HepG2 (cell line): Measurements from ENCODE around the gene HPCAL1. TPM values are rescaled to one million over a fixed set of nuclear protein-coding genes. Genes with fewer than 3 reads are reported as not detected.

Source experiments
- ATF5 ChIP-seq: sonication (generic); formaldehyde crosslinking; IDR thresholded peaks from 2 replicates; pipeline ENCODE4 v1.4.0; 2020; ENCODE audit warnings: mild to moderate bottlenecking, low read depth, missing genetic modification reagents
- DNMT3B ChIP-seq: conservative IDR thresholded peaks from 2 replicates; pipeline ENCODE4 v1.6.1; 2016; ENCODE audit warnings: missing biosample characterization, control low read depth
- EED ChIP-seq: sonication (generic); formaldehyde crosslinking; IDR thresholded peaks from 2 replicates; pipeline ENCODE4 v1.5.0; 2020; ENCODE audit warnings: mild to moderate bottlenecking, missing genetic modification reagents
- GFI1 ChIP-seq: sonication (generic); formaldehyde crosslinking; IDR thresholded peaks from 2 replicates; pipeline ENCODE4 v1.5.0; 2020; ENCODE audit warnings: missing genetic modification reagents, mild to moderate bottlenecking, borderline replicate concordance
- HES4 ChIP-seq: sonication (generic); formaldehyde crosslinking; IDR thresholded peaks from 2 replicates; pipeline ENCODE4 v1.9.0; 2021; ENCODE audit warnings: mild to moderate bottlenecking, missing genetic modification reagents, borderline replicate concordance
- HMG20B ChIP-seq: conservative IDR thresholded peaks from 2 replicates; pipeline ENCODE4 v1.6.1; 2016; ENCODE audit warnings: missing genetic modification reagents, missing compliant biosample characterization
- HNRNPH1 ChIP-seq: fragments of 200-400 bp; formaldehyde crosslinking; optimal IDR thresholded peaks from 2 replicates; pipeline ENCODE3; 2017; ENCODE audit warnings: mild to moderate bottlenecking, low read depth, low read length
- HOXA9 ChIP-seq: sonication (generic); formaldehyde crosslinking; IDR thresholded peaks from 2 replicates; pipeline ENCODE4 v1.8.1; 2022; ENCODE audit warnings: missing genetic modification reagents, mild to moderate bottlenecking, moderate library complexity, borderline replicate concordance
- KAT7 ChIP-seq: IDR thresholded peaks from 2 replicates; pipeline ENCODE4 v1.6.1; 2018; ENCODE audit warnings: borderline replicate concordance, missing compliant biosample characterization
- MED1 ChIP-seq: sonication (generic); formaldehyde crosslinking; IDR thresholded peaks from 2 replicates; pipeline ENCODE4 v1.4.0; 2020; ENCODE audit warnings: missing genetic modification reagents
- NFAT5 ChIP-seq: sonication (generic); formaldehyde crosslinking; IDR thresholded peaks from 2 replicates; pipeline ENCODE4 v1.4.0; 2020; ENCODE audit warnings: missing genetic modification reagents
- NR3C1 ChIP-seq: sonication (generic); formaldehyde crosslinking; IDR thresholded peaks from 2 replicates; pipeline ENCODE4 v1.4.0; 2020; ENCODE audit warnings: missing genetic modification reagents
- PAF1 ChIP-seq: IDR thresholded peaks from 2 replicates; pipeline ENCODE4 v1.6.1; 2016; ENCODE audit warnings: missing genetic modification reagents, missing compliant biosample characterization
- RXRB ChIP-seq: IDR thresholded peaks from 2 replicates; pipeline ENCODE4 v1.6.1; 2016; ENCODE audit warnings: borderline replicate concordance, missing genetic modification reagents, missing compliant biosample characterization
- SAFB2 ChIP-seq: sonication (generic); formaldehyde crosslinking; IDR thresholded peaks from 2 replicates; pipeline ENCODE4 v1.5.1; 2020; ENCODE audit warnings: missing genetic modification reagents, low read depth, mild to moderate bottlenecking, borderline replicate concordance
- SNRNP70 ChIP-seq: fragments of 200-400 bp; formaldehyde crosslinking; IDR thresholded peaks from 2 replicates; pipeline ENCODE4 v1.6.1; 2017; ENCODE audit warnings: mild to moderate bottlenecking, low read depth, low read length, moderate library complexity
- SP1 ChIP-seq, 2 experiments: fragments of 450-650 bp in 1 of 2; sonication (generic) in 1 of 2; formaldehyde crosslinking in 1 of 2; IDR thresholded peaks; 2 replicates each; pipeline versions ENCODE4 v1.4.0 to v1.6.1; 2016 to 2020; ENCODE audit warnings: missing genetic modification reagents in 1 of 2
- TERF1 ChIP-seq: sonication (generic); formaldehyde crosslinking; IDR thresholded peaks from 2 replicates; pipeline ENCODE4 v1.8.0; 2022; ENCODE audit warnings: mild to moderate bottlenecking, missing genetic modification reagents, moderate library complexity
- ZFY ChIP-seq: sonication (generic); formaldehyde crosslinking; IDR thresholded peaks from 2 replicates; pipeline ENCODE4 v1.4.0; 2020; ENCODE audit warnings: missing genetic modification reagents
- ZMYM4 ChIP-seq: sonication (generic); formaldehyde crosslinking; IDR thresholded peaks from 2 replicates; pipeline ENCODE4 v1.8.1; 2023; ENCODE audit warnings: mild to moderate bottlenecking, missing genetic modification reagents
- ZNF225 ChIP-seq: sonication (generic); formaldehyde crosslinking; IDR thresholded peaks from 2 replicates; pipeline ENCODE4 v1.4.0; 2020; ENCODE audit warnings: mild to moderate bottlenecking, missing genetic modification reagents
- ZNF232 ChIP-seq: sonication (generic); formaldehyde crosslinking; IDR thresholded peaks from 2 replicates; pipeline ENCODE4 v1.4.0; 2020; ENCODE audit warnings: missing genetic modification reagents, borderline replicate concordance
- ZNF75D ChIP-seq: sonication (generic); formaldehyde crosslinking; IDR thresholded peaks from 2 replicates; pipeline ENCODE4 v1.8.1; 2023; ENCODE audit warnings: missing genetic modification reagents, mild to moderate bottlenecking, borderline replicate concordance
- polyA plus RNA-seq, 8 experiments: library from polyadenylated mRNA; depleted of rRNA in 3 of 8; stranded (reverse) in 7 of 8; unstranded in 1 of 8; fragments of >200 nt; fragmentation: Illumina TruSeq in 4 of 8; extraction: Trizol in 4 of 8; gene quantifications; 2 replicates each; pipeline versions ENCODE4 v1.2.1 to v1.2.3, GENCODE V29; 2011 to 2016; ENCODE audit warnings: low read depth in 4 of 8, missing spikeins in 1 of 8, mixed read lengths in 1 of 8; ENCODE audit not compliant: insufficient read depth in 1 of 8
- total RNA-seq, 5 experiments: library from RNA; depleted of rRNA; stranded (reverse); fragments of >200 nt; fragmentation: Illumina TruSeq; extraction: Trizol; gene quantifications; 2 replicates each; pipeline ENCODE4 v1.2.3, GENCODE V29; 2016; ENCODE audit warnings: low read depth in 1 of 5

Gene HPCAL1
- total and polyA plus RNA-seq, 2 of the 13 experiments (the other 11 are each of a cell fraction or from before 2014, with no cell fraction given): 29.5 to 29.9 TPM

- TF ChIP-seq PAF1 (CRISPR knock-in tag) (no peak), SAFB2 (no peak), ZMYM4 (no peak), ATF5 (CRISPR knock-in tag) (no peak), HES4 (CRISPR knock-in tag) (no peak), EED (0 out of 2 replicates have a peak, but pooled peaks have one; percentile 13), SNRNP70 (no peak), ZNF232 (CRISPR knock-in tag) (no peak), TERF1 (CRISPR knock-in tag) (no peak), ZNF225 (CRISPR knock-in tag) (no peak; the same call in 1 of the 2 replicates), HNRNPH1 (no peak), NFAT5 (CRISPR knock-in tag) (no peak), MED1 (CRISPR knock-in tag) (no peak), HMG20B (CRISPR knock-in tag) (no peak), HOXA9 (peak; percentile 94), ZNF75D (CRISPR knock-in tag) (no peak), DNMT3B (CRISPR knock-in tag) (no peak), KAT7 (CRISPR knock-in tag) (no peak), SP1 (IDR thresholded peaks at IDR 0.05) (no peak; the same call in 1 of the 2 replicates), SP1 (CRISPR knock-in tag; IDR thresholded peaks at IDR 0.05) (no peak), RXRB (CRISPR knock-in tag) (no peak), ZFY (CRISPR knock-in tag) (no peak), NR3C1 (CRISPR knock-in tag) (no peak), GFI1 (CRISPR knock-in tag) (no peak)
Observed at GRCh38 chr2:10367472-10368439, 65.1 kb downstream of the HPCAL1 start (continued).
